GM12878 (cell line): ENCODE measurements around the gene ME3. TPM values are rescaled to one million over a fixed set of nuclear protein-coding genes. Genes with fewer than 3 reads are reported as not detected.

Experiments used
- ATAC-seq: fragments of 200-7000 bp; cut with Tn5 transposase; 3 replicates; pipeline ENCODE4 v1.9.1; 2020; ENCODE audit warnings: mild to moderate bottlenecking, moderate library complexity
- BruUV-seq: library from RNA; stranded (reverse); fragments of 400-500 nt; replicated peaks from 2 replicates; lab custom pipeline; 2021; lab: Mats Ljungman, UMichigan
- CTCF ChIA-PET: fragments of 300-600 bp; sonication (Branson Sonifier 250); formaldehyde crosslinking; extraction: SDS; loops from one replicate; lab custom pipeline; 2021; ENCODE audit warnings: inconsistent platforms; lab: Yijun Ruan, JAX
- POLR2A ChIA-PET: fragments of 350-600 bp; formaldehyde crosslinking; extraction: SDS; loops from one replicate; lab custom pipeline; 2021; ENCODE audit warnings: inconsistent platforms; lab: Charles Lee
- RAD21 ChIA-PET: fragments of 300-600 bp; sonication (Branson Sonifier 250); formaldehyde crosslinking; loops from one replicate; lab custom pipeline; 2023; ENCODE audit warnings: antibody characterized with exemption; ENCODE audit not compliant: unreplicated experiment; lab: Charles Lee
- SMC1A ChIA-PET: fragments of 300-600 bp; sonication (Branson Sonifier 250); formaldehyde crosslinking; loops from one replicate; lab custom pipeline; 2023; ENCODE audit not compliant: unreplicated experiment, uncharacterized antibody; lab: Charles Lee
- DNase-seq: peaks from one replicate; pipeline ENCODE4 v3.0.0-alpha.2; 2011; ENCODE audit warnings: low read depth, low spot score
- FAIRE-seq: peaks from 3 replicates; lab custom pipeline; 2011; peaks lifted over from hg19 to GRCh38; lab: Jason Lieb, UNC
- H2AFZ ChIP-seq: 2 replicates; pipeline ENCODE4 v1.6.0; 2011; ENCODE audit warnings: low read depth, low read length, control low read depth; ENCODE audit not compliant: control insufficient read depth
- H3K27ac ChIP-seq: 2 replicates; pipeline ENCODE4 v1.5.1; 2011; ENCODE audit warnings: control low read depth; ENCODE audit not compliant: control insufficient read depth, insufficient read depth
- H3K27me3 ChIP-seq, 2 experiments: replicated peaks in 1 of 2; 2 replicates each; pipeline versions ENCODE4 v1.6.0 to v1.6.1; 2011; ENCODE audit warnings: low read length in 1 of 2; ENCODE audit not compliant: control insufficient read depth in 2 of 2, insufficient read depth in 2 of 2
- H3K36me3 ChIP-seq, 2 experiments: 2 replicates each; pipeline ENCODE4 v1.5.1; 2011; ENCODE audit warnings: low read length in 1 of 2; ENCODE audit not compliant: control insufficient read depth in 2 of 2, insufficient read depth in 2 of 2
- H3K4me1 ChIP-seq: 2 replicates; pipeline ENCODE4 v1.6.1; 2011; ENCODE audit warnings: mild to moderate bottlenecking, low read length, moderate library complexity, mixed read lengths; ENCODE audit not compliant: control insufficient read depth, insufficient read depth
- H3K4me2 ChIP-seq: 2 replicates; pipeline ENCODE4 v1.6.0; 2011; ENCODE audit warnings: control low read depth; ENCODE audit not compliant: control insufficient read depth, insufficient read depth
- H3K4me3 ChIP-seq: fragments of 200-600 bp; sonication (generic); 2 replicates; pipeline ENCODE4 v1.5.1; 2016
- H3K79me2 ChIP-seq: 2 replicates; pipeline ENCODE4 v1.6.0; 2011; ENCODE audit warnings: low read length; ENCODE audit not compliant: control insufficient read depth, insufficient read depth
- H3K9ac ChIP-seq: 2 replicates; pipeline ENCODE4 v1.8.0; 2011; ENCODE audit warnings: low read length, control low read depth, mixed read lengths; ENCODE audit not compliant: control insufficient read depth, insufficient read depth
- H3K9me3 ChIP-seq: replicated peaks from 3 replicates; pipeline ENCODE4 v1.5.1; 2011; ENCODE audit warnings: mild to moderate bottlenecking, low read length; ENCODE audit not compliant: control insufficient read depth, insufficient read depth
- H4K20me1 ChIP-seq: 2 replicates; pipeline ENCODE4 v1.6.0; 2011; ENCODE audit not compliant: control insufficient read depth, insufficient read depth
- ASH2L ChIP-seq: fragments of 300-600, 200-600 bp; sonication (generic); IDR thresholded peaks from 2 replicates; pipeline ENCODE4 v1.6.1; 2017; ENCODE audit warnings: low read depth, mild to moderate bottlenecking, borderline replicate concordance
- ATF7 ChIP-seq: fragments of 450-650 bp; IDR thresholded peaks from 2 replicates; pipeline ENCODE4 v1.6.1; 2016; ENCODE audit warnings: low read depth, mild to moderate bottlenecking
- BCL11A ChIP-seq: IDR thresholded peaks from 2 replicates; pipeline ENCODE4 v1.6.1; 2011; ENCODE audit warnings: low read depth, low read length
- CHD1 ChIP-seq: IDR thresholded peaks from 2 replicates; pipeline ENCODE4 v1.6.1; 2012; ENCODE audit warnings: low read depth, low read length, improper control_type of control experiment
- CREB1 ChIP-seq: IDR thresholded peaks from 2 replicates; pipeline ENCODE4 v1.6.1; 2012; ENCODE audit warnings: low read depth, mild to moderate bottlenecking, inconsistent platforms
- EED ChIP-seq: sonication (generic); IDR thresholded peaks from 2 replicates; pipeline ENCODE4 v1.6.1; 2016; ENCODE audit warnings: antibody characterized with exemption, low read depth
- EZH2 ChIP-seq: IDR thresholded peaks from 2 replicates; pipeline ENCODE4 v1.6.1; 2012; ENCODE audit warnings: low read depth, mild to moderate bottlenecking, control low read depth, inconsistent platforms, low read length, borderline replicate concordance; ENCODE audit not compliant: control insufficient read depth
- GABPA ChIP-seq: IDR thresholded peaks from 2 replicates; pipeline ENCODE4 v1.6.1; 2014; ENCODE audit warnings: antibody characterized with exemption, low read depth, mild to moderate bottlenecking, inconsistent platforms
- KAT2A ChIP-seq: conservative IDR thresholded peaks from 2 replicates; pipeline ENCODE4 v1.6.1; 2011; ENCODE audit warnings: low read depth, low read length; ENCODE audit not compliant: control insufficient read depth
- MEF2A ChIP-seq: IDR thresholded peaks from 2 replicates; pipeline ENCODE4 v1.6.1; 2011; ENCODE audit warnings: low read depth, mild to moderate bottlenecking, low read length, moderate library complexity; ENCODE audit not compliant: insufficient read depth
- NFIC ChIP-seq: IDR thresholded peaks from 2 replicates; pipeline ENCODE4 v1.6.1; 2012; ENCODE audit warnings: low read depth, mild to moderate bottlenecking, inconsistent platforms, low read length, moderate library complexity
- NFYA ChIP-seq: IDR thresholded peaks from 2 replicates; pipeline ENCODE4 v1.6.1; 2011; ENCODE audit warnings: low read depth, mild to moderate bottlenecking, low read length, improper control_type of control experiment, borderline replicate concordance
- NR2F1 ChIP-seq: fragments of 450-650 bp; conservative IDR thresholded peaks from 2 replicates; pipeline ENCODE4 v1.6.1; 2017; ENCODE audit warnings: mild to moderate bottlenecking
- POLR2A ChIP-seq: IDR thresholded peaks from 2 replicates; pipeline ENCODE4 v1.6.1; 2011; ENCODE audit warnings: low read depth, mild to moderate bottlenecking, low read length
- RAD21 ChIP-seq: IDR thresholded peaks from 2 replicates; pipeline ENCODE4 v1.6.1; 2011; ENCODE audit warnings: mild to moderate bottlenecking, low read depth, low read length, moderate library complexity; ENCODE audit not compliant: insufficient read depth
- RB1 ChIP-seq: fragments of 450-650 bp; formaldehyde crosslinking; IDR thresholded peaks from 2 replicates; pipeline ENCODE4 v1.6.1; 2017; ENCODE audit warnings: mild to moderate bottlenecking, borderline replicate concordance
- RFX5 ChIP-seq: IDR thresholded peaks from 2 replicates; pipeline ENCODE4 v1.6.1; 2011; ENCODE audit warnings: low read depth, low read length, improper control_type of control experiment
- ZNF24 ChIP-seq: fragments of 450-650 bp; IDR thresholded peaks from 2 replicates; pipeline ENCODE4 v1.6.1; 2017; ENCODE audit warnings: antibody characterized with exemption, mild to moderate bottlenecking
- ZNF592 ChIP-seq: fragments of 450-650 bp; IDR thresholded peaks from 2 replicates; pipeline ENCODE4 v1.6.1; 2017; ENCODE audit warnings: mild to moderate bottlenecking, moderate library complexity
- WGBS: methylation state at CpG from one replicate; pipeline ENCODE4 v1.1.6; 2016; ENCODE audit warnings: low lambda C conversion rate; ENCODE audit not compliant: insufficient replicate concordance, insufficient coverage; ENCODE audit errors: missing lambda C conversion rate; 5-methylcytosine and 5-hydroxymethylcytosine counted together
- in situ Hi-C: fragments of 300-500 bp; cut with MboI; formaldehyde crosslinking; loops from 9 replicates; pipeline ENCODE4 v1.14.3; 2018; ENCODE audit warnings: mixed read lengths
- intact Hi-C: fragments of 100-400 bp; cut with micrococcal nuclease; formaldehyde crosslinking; loops from one replicate; pipeline ENCODE4 v1.14.2; 2022; ENCODE audit not compliant: unreplicated experiment
- polyA plus RNA-seq, 11 experiments: library from polyadenylated mRNA; depleted of rRNA in 4 of 11; unstranded in 6 of 11; stranded (reverse) in 5 of 11; fragments of >200 nt; fragmentation: Nextera tagmentation in 4 of 11; fragmentation: Illumina TruSeq in 1 of 11; extraction: Ambion mirVana in 4 of 11; extraction: Trizol in 1 of 11; gene quantifications; 1 replicate in 1 of 11; 2 replicates in 10 of 11; pipeline versions ENCODE4 v1.2.1 to v1.2.3, GENCODE V29; 2011 to 2016; ENCODE audit warnings: inconsistent platforms in 2 of 11, missing spikeins in 2 of 11, low read depth in 1 of 11
- total RNA-seq, 4 experiments: library from RNA; depleted of rRNA in 3 of 4; stranded (reverse); fragments of >200 nt in 3 of 4; fragmentation: Illumina TruSeq in 1 of 4; extraction: Trizol in 1 of 4; gene quantifications; 2 replicates each; pipeline versions ENCODE4 v1.2.1 to v1.2.3, GENCODE V29; 2013 to 2021

Gene ME3
- total and polyA plus RNA-seq, 10 of the 15 experiments (the other 5 are each of a cell fraction or from before 2014, with no cell fraction given) = 0.06 to 0.40 (median 0.19) TPM; not detected in 2

- H3K9ac ChIP-seq = no peak overlapping the region
- no peaks in the 10 kb centered on the region for H3K4me1 ChIP-seq
- no peaks in the 10 kb centered on the region for H3K36me3 ChIP-seq
- ChIA-PET CTCF (interaction anchor here (0.6 to 1.1 kb wide), 3 partner anchors 34 to 770 kb away, joined by 3 read pairs; no protein-coding TSS in a partner anchor), SMC1A (interaction anchor here (0.9 to 3.2 kb wide), 4 partner anchors 24 to 91 kb away, joined by 3 to 8 read pairs (median 6); no protein-coding TSS in a partner anchor), RAD21 (interaction anchor here (3.6 kb wide), 1 partner anchor 76 kb away, joined by 17 read pairs; no protein-coding TSS in a partner anchor), POLR2A (no interaction called here)
- BruUV-seq = no TSS peak
- H3K9me3 ChIP-seq = no peaks in the 10 kb centered on the region
- peaks cover 0 to 1% of the 10 kb centered on the region in 2 experiments; a peak in 1 of 4 replicates for H3K27me3 ChIP-seq
- no peak overlapping the region for H2AFZ ChIP-seq
- H3K79me2 ChIP-seq = no peaks in the 10 kb centered on the region
- no peak for DNase-seq
- in situ Hi-C loops = no loop called here
- no peak for ATAC-seq
- no peak overlapping the region for H3K4me3 ChIP-seq
- no peak overlapping the region for H3K27ac ChIP-seq
- intact Hi-C loops = no loop called here
- H4K20me1 ChIP-seq = no peaks in the 10 kb centered on the region
- no peak overlapping the region for H3K4me2 ChIP-seq
- 0% methylated on average over 1 of the region's 1 CpG for WGBS
- FAIRE-seq = no peak
- TF ChIP-seq ZNF24 (no peak), RB1 (no peak), NR2F1 (no peak), POLR2A (no peak), ZNF592 (no peak), CHD1 (no peak), BCL11A (no peak), NFIC (no peak), CREB1 (no peak), RFX5 (no peak), RAD21 (no peak), ATF7 (no peak), GABPA (no peak), NFYA (no peak), ASH2L (no peak), MEF2A (no peak), EED (no peak), EZH2 (no peak), KAT2A (no peak)
These were observed 154.9 kb downstream of the ME3 start for GRCh38 chr11:86517557-86517956.
